Panc1 (cell line): ENCODE measurements around the gene ASAH2. TPM values are rescaled to one million over a fixed set of nuclear protein-coding genes. Genes with fewer than 3 reads are reported as not detected.

Experiments
- ATAC-seq: fragments of 200-7000 bp; cut with Tn5 transposase; 2 replicates; pipeline ENCODE4 v1.9.1; 2020; ENCODE audit warnings: mild to moderate bottlenecking, moderate library complexity
- BruUV-seq: library from RNA; stranded (reverse); fragments of 400-500 nt; replicated peaks from 2 replicates; lab custom pipeline; 2021; lab: Mats Ljungman, UMichigan
- CTCF ChIA-PET: fragments of 300-600 bp; sonication (Branson Sonifier 250); formaldehyde crosslinking; loops from one replicate; lab custom pipeline; 2022; ENCODE audit warnings: antibody characterized with exemption; lab: Charles Lee
- POLR2A ChIA-PET: fragments of 300-600 bp; sonication (Branson Sonifier 250); formaldehyde crosslinking; loops from one replicate; lab custom pipeline; 2022; ENCODE audit warnings: antibody characterized with exemption; lab: Charles Lee
- DNase-seq: peaks from one replicate; pipeline ENCODE4 v3.0.0-alpha.2; 2010; ENCODE audit warnings: low read depth, low spot score
- H3K27ac ChIP-seq: 2 replicates; pipeline ENCODE4 v1.5.1; 2011; ENCODE audit warnings: mild to moderate bottlenecking, low read length, inconsistent platforms
- H3K27me3 ChIP-seq: fragments of 200-500 bp; sonication (Bioruptor generic); 2 replicates; pipeline ENCODE4 v1.6.0; 2014; ENCODE audit warnings: low read length, inconsistent platforms; ENCODE audit not compliant: control insufficient read depth, insufficient read depth
- H3K36me3 ChIP-seq: fragments of 200-500 bp; sonication (Bioruptor generic); 2 replicates; pipeline ENCODE4 v1.5.1; 2014; ENCODE audit warnings: inconsistent platforms, mild to moderate bottlenecking, low read length, moderate library complexity; ENCODE audit not compliant: control insufficient read depth, insufficient read depth
- H3K4me1 ChIP-seq: 2 replicates; pipeline ENCODE4 v1.5.1; 2011; ENCODE audit warnings: inconsistent platforms, mild to moderate bottlenecking, low read length, moderate library complexity; ENCODE audit not compliant: control insufficient read depth, insufficient read depth
- H3K4me3 ChIP-seq, 2 experiments: 2 replicates each; pipeline ENCODE4 v1.5.1; 2011 to 2012; ENCODE audit warnings: low read depth in 2 of 2, low read length in 2 of 2, mild to moderate bottlenecking in 2 of 2, inconsistent platforms in 1 of 2, moderate library complexity in 1 of 2
- H3K9me3 ChIP-seq: fragments of 200-500 bp; sonication (Bioruptor generic); 2 replicates; pipeline ENCODE4 v1.5.1; 2014; ENCODE audit warnings: low read depth, mild to moderate bottlenecking, inconsistent platforms, low read length, moderate library complexity; ENCODE audit not compliant: control insufficient read depth, insufficient read depth
- POLR2AphosphoS5 ChIP-seq: IDR thresholded peaks from 2 replicates; pipeline ENCODE4 v1.6.1; 2012; ENCODE audit warnings: mild to moderate bottlenecking, low read depth, low read length, moderate library complexity
- SIN3A ChIP-seq: IDR thresholded peaks from 2 replicates; pipeline ENCODE4 v1.6.1; 2012; ENCODE audit warnings: low read depth, mild to moderate bottlenecking, low read length, moderate library complexity, borderline replicate concordance; ENCODE audit not compliant: insufficient read depth
- TCF7L2 ChIP-seq: IDR thresholded peaks from 2 replicates; pipeline ENCODE4 v1.6.1; 2011; ENCODE audit warnings: mild to moderate bottlenecking, low read depth, low read length, inconsistent platforms
- in situ Hi-C: cut with HindIII; loops from 2 replicates; pipeline ENCODE4 v1.10.0; 2016; ENCODE audit warnings: low sequenced_read_pairs, low pct_unique_long_range_greater_than_20kb
- intact Hi-C: fragments of 100-400 bp; cut with micrococcal nuclease; formaldehyde crosslinking; loops from one replicate; pipeline ENCODE4 v1.10.0; 2022; ENCODE audit not compliant: unreplicated experiment
- total RNA-seq: library from RNA; stranded (reverse); gene quantifications from one replicate; pipeline ENCODE4 v1.2.1, GENCODE V29; 2021; ENCODE audit not compliant: unreplicated experiment
- TF ChIP-seq, protein P1 (sequence below), 2 experiments: IDR thresholded peaks; 2 replicates each; pipeline ENCODE4 v1.6.1; 2011 to 2012; ENCODE audit warnings: low read depth in 2 of 2, control low read depth in 1 of 2, low read length in 1 of 2, mild to moderate bottlenecking in 1 of 2, moderate library complexity in 1 of 2; ENCODE audit not compliant: insufficient read depth in 1 of 2
- TF ChIP-seq, protein P2 (sequence below): fragments of 450-650 bp; IDR thresholded peaks from 2 replicates; pipeline ENCODE4 v1.5.1; 2017; ENCODE audit warnings: mild to moderate bottlenecking

ASAH2 gene
- total RNA-seq, 1 experiment from 2014 or later: 6.5 TPM

GRCh38 chr10:50219646-50220045, 31.7 kb downstream of the ASAH2 start:
- POLR2A ChIA-PET: no interaction called here
- TF ChIP-seq SIN3A (no peak), TCF7L2 (no peak), POLR2AphosphoS5 (no peak)
- TF ChIP-seq, protein P1, sequence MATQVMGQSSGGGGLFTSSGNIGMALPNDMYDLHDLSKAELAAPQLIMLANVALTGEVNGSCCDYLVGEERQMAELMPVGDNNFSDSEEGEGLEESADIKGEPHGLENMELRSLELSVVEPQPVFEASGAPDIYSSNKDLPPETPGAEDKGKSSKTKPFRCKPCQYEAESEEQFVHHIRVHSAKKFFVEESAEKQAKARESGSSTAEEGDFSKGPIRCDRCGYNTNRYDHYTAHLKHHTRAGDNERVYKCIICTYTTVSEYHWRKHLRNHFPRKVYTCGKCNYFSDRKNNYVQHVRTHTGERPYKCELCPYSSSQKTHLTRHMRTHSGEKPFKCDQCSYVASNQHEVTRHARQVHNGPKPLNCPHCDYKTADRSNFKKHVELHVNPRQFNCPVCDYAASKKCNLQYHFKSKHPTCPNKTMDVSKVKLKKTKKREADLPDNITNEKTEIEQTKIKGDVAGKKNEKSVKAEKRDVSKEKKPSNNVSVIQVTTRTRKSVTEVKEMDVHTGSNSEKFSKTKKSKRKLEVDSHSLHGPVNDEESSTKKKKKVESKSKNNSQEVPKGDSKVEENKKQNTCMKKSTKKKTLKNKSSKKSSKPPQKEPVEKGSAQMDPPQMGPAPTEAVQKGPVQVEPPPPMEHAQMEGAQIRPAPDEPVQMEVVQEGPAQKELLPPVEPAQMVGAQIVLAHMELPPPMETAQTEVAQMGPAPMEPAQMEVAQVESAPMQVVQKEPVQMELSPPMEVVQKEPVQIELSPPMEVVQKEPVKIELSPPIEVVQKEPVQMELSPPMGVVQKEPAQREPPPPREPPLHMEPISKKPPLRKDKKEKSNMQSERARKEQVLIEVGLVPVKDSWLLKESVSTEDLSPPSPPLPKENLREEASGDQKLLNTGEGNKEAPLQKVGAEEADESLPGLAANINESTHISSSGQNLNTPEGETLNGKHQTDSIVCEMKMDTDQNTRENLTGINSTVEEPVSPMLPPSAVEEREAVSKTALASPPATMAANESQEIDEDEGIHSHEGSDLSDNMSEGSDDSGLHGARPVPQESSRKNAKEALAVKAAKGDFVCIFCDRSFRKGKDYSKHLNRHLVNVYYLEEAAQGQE (IDR thresholded peaks at IDR 0.05; ENCODE audit: insufficient read depth in 1 of 2, low read depth in 2 of 2, low read length in 1 of 2): no peak
- TF ChIP-seq, protein P2, sequence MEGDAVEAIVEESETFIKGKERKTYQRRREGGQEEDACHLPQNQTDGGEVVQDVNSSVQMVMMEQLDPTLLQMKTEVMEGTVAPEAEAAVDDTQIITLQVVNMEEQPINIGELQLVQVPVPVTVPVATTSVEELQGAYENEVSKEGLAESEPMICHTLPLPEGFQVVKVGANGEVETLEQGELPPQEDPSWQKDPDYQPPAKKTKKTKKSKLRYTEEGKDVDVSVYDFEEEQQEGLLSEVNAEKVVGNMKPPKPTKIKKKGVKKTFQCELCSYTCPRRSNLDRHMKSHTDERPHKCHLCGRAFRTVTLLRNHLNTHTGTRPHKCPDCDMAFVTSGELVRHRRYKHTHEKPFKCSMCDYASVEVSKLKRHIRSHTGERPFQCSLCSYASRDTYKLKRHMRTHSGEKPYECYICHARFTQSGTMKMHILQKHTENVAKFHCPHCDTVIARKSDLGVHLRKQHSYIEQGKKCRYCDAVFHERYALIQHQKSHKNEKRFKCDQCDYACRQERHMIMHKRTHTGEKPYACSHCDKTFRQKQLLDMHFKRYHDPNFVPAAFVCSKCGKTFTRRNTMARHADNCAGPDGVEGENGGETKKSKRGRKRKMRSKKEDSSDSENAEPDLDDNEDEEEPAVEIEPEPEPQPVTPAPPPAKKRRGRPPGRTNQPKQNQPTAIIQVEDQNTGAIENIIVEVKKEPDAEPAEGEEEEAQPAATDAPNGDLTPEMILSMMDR: no peak
- CTCF ChIA-PET: no interaction called here
- DNase-seq: no peak
- no peak overlapping the region for H3K27ac ChIP-seq
- no TSS peak for BruUV-seq
- no peak overlapping the region for H3K4me3 ChIP-seq
- H3K36me3 ChIP-seq: no peaks in the 10 kb centered on the region
- H3K27me3 ChIP-seq: peaks cover 10% of the 10 kb centered on the region; the same call in 1 of the 2 replicates
- in situ Hi-C loops: no loop called here
- H3K9me3 ChIP-seq: no peaks in the 10 kb centered on the region
- no peak for ATAC-seq
- intact Hi-C loops: loop anchor here (5.0 kb wide), 1 partner anchor 627 kb away; no protein-coding TSS in a partner anchor
- H3K4me1 ChIP-seq: no peaks in the 10 kb centered on the region

DNA sequence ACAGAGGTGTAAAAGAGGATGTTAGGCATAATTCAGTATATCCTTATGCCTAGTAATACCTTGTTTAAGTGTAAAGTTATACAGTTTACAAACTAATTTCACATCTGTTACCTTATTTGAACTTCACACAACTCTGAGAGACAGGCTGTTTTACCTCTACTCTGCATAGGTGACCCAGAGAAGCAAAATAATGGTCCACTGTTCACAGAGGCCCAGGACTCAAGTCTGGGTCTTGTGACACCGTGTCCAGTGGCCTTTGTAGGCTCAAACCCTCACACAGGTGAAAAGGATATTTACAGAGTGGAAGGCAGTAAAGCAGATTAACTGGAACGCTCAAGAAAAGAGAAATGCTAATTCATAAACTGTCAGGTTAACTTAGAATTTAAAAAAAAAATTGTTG, 32.1 kb downstream of the ASAH2 start:
- intact Hi-C loops: no loop called here
- no peak overlapping the region for H3K4me3 ChIP-seq
- no peaks in the 10 kb centered on the region for H3K9me3 ChIP-seq
- no peak for DNase-seq
- H3K27ac ChIP-seq: no peak overlapping the region
- H3K27me3 ChIP-seq: peaks cover 10% of the 10 kb centered on the region; the same call in 1 of the 2 replicates
- POLR2A ChIA-PET: no interaction called here
- in situ Hi-C loops: no loop called here
- H3K36me3 ChIP-seq: no peaks in the 10 kb centered on the region
- BruUV-seq: no TSS peak
- ATAC-seq: no peak
- CTCF ChIA-PET: no interaction called here
- no peak for TF ChIP-seq SIN3A
- TF ChIP-seq, protein P1 (IDR thresholded peaks at IDR 0.05; ENCODE audit: insufficient read depth in 1 of 2, low read depth in 2 of 2, low read length in 1 of 2): no peak
- TF ChIP-seq, protein P2: no peak
- TF ChIP-seq TCF7L2: no peak
- TF ChIP-seq POLR2AphosphoS5: no peak
- H3K4me1 ChIP-seq: no peaks in the 10 kb centered on the region
